VCaP (cell line): ENCODE measurements around the gene ARHGEF38.

Experiments used
- H3K27ac ChIP-seq: fragments of 450-650 bp; 2 replicates; pipeline ENCODE4 v1.5.1; 2017
- CTCF ChIP-seq: fragments of 450-650 bp; conservative IDR thresholded peaks from 2 replicates; pipeline ENCODE4 v1.5.1; 2017; ENCODE audit warnings: mild to moderate bottlenecking, moderate library complexity

The ARHGEF38 gene

GRCh38 chr4:105586638-105587328 is 34.4 kb downstream of the ARHGEF38 start:
- H3K27ac ChIP-seq = peak overlapping the region; percentile 97
- TF ChIP-seq CTCF = no peak

GRCh38 chr4:105587841-105588240 is 35.4 kb downstream of the ARHGEF38 start:
- no peak for TF ChIP-seq CTCF
- peak overlapping the region; percentile 97 for H3K27ac ChIP-seq

DNA sequence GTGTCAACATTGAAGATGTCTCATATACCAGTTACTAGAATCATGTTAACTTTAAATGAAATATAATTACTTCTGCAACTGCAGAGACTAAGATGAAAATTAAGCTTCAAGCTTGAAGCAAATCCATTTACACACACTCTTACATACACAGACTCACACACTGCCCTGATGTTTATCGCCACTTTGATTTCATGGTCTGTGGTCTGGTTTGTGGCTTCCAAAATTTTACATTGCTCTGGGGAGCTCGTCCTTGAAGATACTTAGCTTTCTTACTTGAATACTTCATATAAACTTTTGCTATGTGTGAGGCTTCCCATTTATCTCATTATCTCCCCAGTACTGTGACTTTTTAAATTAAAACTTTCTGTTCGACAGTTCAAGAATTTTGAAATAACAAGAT is 35.8 kb downstream of the ARHGEF38 start:
- H3K27ac ChIP-seq = peak overlapping the region; percentile 97
- no peak for TF ChIP-seq CTCF

GRCh38 chr4:105591573-105591972 is 39.2 kb downstream of the ARHGEF38 start:
- no peak for TF ChIP-seq CTCF

GRCh38 chr4:105594099-105595010 is 41.9 kb downstream of the ARHGEF38 start:
- no peak for TF ChIP-seq CTCF
- H3K27ac ChIP-seq = peak overlapping the region; percentile 97

More at GRCh38 chr4:105591573-105591972, 39.2 kb downstream of the ARHGEF38 start:
- peak overlapping the region; percentile 97; the same call in 1 of the 2 replicates for H3K27ac ChIP-seq

DNA sequence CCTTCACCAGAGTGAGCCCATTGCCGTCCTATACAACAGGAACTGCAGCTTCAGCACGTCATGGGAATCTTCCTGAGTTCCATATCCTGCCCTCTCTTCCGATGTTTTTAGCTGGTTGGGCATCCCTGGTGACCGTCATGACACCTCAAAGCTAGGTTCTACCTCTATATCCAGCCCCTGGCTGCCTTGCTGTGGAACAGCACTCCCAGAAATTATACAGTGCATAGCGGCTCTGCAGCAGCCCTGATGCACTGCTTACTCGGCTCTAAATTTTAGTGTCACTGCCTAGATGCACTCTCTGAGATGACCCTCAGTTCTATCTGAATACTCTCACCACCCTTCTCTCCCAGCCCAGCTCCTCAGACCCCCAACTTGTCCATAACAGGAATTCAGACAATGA is 44.3 kb downstream of the ARHGEF38 start:
- no peak for TF ChIP-seq CTCF
- peak overlapping the region; percentile 97 for H3K27ac ChIP-seq

- peak overlapping the region; percentile 97 for H3K27ac ChIP-seq
- TF ChIP-seq CTCF = no peak
Observed at GRCh38 chr4:105598052-105598451, 45.6 kb downstream of the ARHGEF38 start.
